GM21447 (cell line): ENCODE measurements around the gene FOXP1.

Source experiments
- ATAC-seq: cut with Tn5 transposase; IDR thresholded peaks from one replicate; pipeline ENCODE4 v1.9.1; 2021; ENCODE audit not compliant: unreplicated experiment

The FOXP1 gene

DNA sequence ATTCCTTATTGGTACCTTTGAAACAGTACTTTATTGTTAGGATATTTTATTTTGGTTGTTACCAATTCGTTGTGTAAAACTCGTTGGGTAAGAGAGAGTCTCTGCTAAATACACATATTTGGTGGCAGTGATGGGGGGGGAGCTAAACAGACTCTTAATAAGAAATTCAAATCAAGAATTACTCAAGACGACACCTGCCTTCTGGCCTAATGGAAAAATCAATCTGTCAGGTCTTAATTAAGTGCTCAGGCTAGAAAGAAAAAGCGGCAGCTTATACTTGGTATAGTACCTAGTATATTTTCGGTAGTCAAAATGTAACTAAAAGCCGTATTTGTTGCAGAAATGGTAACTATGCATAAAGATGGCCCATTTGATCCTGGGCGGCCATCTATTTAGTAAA lies 18.2 kb downstream of the FOXP1 start:
- no peak for ATAC-seq

- ATAC-seq = peak; percentile 37
These were observed 19.2 kb downstream of the FOXP1 start for GRCh38 chr3:71564361-71564760.

- peak; percentile 92 for ATAC-seq
These were observed 19.7 kb downstream of the FOXP1 start for GRCh38 chr3:71563827-71564226.

GRCh38 chr3:71562938-71563337 lies 20.6 kb downstream of the FOXP1 start:
- ATAC-seq = no peak

GRCh38 chr3:71560665-71561064 lies 22.9 kb downstream of the FOXP1 start:
- ATAC-seq = no peak

DNA sequence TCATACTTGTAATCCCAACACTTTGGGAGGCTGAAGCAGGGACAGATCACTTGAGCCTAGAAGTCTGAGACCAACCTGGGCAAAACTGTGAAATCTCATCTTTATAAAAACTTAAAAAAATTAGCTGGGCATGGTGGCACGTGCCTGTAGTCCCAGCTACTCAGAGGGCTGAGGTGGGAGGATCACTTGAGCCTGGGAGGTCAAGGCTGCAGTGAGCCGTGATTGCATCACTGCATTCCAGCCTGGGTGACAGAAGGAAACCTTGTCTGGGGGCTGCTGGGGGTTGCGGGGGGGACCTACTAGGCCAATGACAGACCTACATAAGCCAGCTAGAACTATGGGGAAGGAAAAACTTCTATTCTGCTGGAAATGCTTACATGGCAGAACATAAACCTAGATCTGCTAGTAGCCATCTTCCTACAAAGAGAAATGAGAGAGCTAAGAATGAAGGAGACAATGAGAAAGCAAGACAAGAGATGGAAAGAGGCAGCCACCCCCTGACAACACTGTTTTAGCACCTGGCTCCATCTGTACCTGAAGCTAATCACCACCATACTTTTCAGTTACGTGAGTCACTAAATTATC lies 23.9 kb downstream of the FOXP1 start:
- no peak for ATAC-seq

DNA sequence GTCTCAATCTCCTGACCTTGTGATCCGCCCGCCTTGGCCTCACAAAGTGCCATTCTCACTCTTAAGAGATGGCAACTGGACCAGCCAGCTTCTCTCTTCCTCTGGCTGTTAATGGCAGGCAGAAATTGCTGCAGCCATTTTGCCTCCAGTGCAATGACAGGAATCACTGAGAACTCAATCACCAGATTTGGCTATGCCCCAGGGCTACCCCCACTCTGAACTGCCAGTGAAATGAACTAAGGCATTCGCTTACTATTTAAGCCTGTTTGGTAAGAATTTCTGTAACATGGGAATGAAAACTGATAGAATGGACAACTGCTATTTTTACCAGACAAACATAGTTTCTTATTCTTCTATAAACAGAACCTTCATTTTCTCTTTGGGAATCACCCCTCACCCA lies 24.5 kb downstream of the FOXP1 start:
- ATAC-seq = no peak

- peak; percentile 90 for ATAC-seq
These were observed 28.9 kb downstream of the FOXP1 start for GRCh38 chr3:71554649-71555048.

DNA sequence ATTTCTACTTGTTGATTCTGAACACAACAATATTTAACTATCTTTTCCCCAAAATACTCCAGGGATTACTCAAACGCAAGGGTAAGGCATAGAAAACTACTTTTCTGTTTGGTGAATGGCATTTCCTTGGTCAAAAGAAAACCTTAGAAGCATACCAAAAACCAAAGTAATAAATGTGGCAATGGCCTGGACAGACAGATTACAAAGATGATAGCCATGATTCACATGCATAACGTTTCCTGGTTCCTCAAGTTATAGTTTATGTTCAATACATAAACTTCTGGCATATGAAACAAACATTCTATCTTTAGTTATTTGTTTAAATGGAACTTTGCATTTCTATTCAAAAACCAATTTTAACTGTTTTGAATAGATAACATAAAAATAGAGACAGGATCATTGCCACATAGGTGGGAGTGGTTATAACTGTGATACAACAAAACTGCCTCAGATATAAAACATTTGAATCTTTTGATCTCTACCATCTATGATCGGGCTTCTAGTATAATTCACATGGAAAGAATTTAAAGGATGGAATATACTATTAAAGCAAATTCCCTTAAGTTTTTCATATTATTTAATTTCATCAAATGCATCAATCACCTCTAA lies 32.1 kb downstream of the FOXP1 start:
- no peak for ATAC-seq

DNA sequence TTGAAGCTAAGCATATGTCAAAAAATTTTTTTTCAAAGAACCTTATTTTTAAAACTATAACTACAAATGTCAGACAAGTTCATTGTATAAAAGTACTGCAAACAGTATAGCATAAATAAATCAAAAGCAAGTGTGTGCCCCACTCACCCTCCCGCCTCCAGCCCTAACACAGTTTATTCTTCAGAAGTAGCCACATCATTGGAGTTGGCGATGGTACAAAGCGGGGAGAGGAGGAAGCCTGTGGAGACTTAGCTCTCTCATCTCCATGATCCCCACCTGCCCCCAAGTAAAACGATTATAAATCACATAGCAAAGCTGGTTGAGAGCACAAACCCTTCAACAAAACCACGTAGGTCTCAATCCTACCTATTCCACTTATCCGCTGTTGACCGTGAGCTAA lies 33.6 kb downstream of the FOXP1 start:
- no peak for ATAC-seq

DNA sequence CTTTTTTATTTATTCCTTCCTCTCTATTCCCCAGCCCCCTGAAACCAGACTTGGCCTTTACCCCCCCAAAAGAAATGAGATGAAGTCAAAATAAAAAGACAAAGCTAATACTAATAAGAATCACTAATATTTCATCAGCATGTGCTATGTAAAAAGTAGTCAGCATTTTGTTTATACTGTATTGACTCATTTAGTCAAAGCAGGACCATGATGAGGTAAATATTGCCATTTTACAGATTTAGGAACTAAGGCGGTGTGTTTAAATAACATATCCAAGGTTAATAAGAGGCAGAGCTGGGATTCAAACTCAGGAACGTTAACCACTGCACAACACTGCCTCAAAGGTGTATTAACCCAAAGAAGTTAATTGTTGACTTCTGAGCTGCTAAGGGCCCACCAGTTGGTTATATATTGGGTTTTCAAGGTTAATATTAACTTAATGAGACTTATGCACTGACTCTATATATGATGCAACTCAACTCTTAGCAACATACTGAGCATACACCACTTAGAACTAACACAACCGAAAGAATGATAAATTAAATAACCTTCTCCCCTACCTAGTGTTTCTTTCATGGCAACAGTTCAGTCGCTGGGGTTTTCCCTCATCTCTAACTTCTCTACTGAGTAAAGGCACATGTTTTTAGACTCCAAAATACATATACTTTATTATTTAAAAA lies 34.7 kb downstream of the FOXP1 start:
- ATAC-seq = peak; percentile 95

DNA sequence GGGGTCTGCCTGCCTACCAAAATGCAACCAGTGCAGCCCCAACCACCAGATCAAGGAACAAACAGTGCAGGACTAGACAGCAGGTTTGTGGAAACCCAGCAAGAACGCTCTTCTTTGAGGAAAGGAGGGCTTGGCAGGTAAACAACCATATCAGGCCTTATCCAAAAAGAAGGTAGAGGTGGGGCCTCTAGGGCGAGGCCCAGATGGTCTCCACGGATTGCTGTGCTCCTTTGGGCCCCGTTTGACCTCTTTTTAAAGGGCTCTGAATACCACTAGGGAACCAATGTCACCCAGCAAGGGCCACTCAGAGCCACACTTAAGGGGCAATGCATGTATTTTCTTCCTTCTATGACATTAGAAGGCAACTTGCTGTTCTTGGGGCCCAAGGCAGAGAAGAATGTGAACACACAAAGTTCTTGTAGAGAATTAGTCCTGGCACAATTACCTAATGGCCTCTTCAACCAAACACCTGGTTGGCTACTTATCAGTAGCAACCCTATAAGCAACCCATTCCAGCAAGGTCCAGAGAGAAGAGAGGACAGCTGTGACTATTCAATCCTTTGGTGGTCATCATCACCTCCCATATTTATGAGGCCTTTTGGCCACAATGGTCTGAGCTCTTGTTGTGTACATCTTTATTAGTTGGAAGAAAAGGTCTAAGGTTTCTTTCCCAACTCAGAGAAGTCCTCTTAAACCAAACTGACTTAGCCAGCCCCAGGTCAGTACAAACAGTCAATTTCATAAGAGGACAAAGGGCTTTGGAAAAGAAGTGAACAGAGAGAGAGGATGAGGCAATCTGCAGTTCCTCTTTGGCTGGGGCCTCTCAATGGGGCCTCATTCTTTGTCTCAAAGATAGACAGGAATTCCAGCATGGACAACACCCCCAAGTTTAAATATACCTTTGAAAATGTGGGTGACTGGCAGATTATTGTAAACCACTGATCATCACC lies 36.0 kb downstream of the FOXP1 start:
- ATAC-seq = no peak

DNA sequence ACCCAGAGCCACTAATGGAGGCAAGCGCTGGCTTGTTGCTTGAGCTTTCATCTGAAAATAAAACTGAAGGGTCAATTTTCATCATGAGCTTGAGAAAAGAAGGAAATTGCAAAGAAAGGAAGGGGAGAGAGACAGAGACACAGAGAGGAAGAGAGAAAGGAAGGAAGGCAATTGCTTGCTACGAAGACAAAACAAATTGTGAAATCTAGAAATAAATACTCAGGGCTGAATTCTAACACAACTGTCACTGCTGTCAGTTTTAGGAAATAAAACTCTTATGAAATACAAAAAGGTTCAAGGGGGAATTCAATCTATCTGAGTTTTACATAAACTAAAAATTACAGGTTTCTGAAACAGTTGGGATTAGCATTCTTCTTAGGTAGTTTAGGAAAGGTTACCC lies 36.7 kb downstream of the FOXP1 start:
- ATAC-seq = no peak

DNA sequence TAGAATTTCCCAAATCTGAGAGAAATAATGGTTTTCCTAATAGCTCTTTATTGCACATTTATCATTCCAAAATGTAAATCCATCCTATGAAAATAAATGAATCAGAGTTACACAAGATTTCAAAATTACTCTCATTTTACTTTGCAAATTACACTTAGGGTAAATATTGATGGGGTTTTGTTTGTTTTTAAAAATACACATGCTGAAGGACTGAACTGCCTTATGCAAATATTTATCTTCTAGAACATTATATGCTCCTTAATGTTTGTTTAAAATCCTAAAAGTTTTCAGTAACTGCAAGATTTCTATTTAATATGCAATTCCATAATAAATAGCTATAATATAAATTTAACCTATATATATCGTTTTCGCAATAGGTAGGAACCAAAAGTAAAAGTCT lies 38.2 kb downstream of the FOXP1 start:
- no peak for ATAC-seq

DNA sequence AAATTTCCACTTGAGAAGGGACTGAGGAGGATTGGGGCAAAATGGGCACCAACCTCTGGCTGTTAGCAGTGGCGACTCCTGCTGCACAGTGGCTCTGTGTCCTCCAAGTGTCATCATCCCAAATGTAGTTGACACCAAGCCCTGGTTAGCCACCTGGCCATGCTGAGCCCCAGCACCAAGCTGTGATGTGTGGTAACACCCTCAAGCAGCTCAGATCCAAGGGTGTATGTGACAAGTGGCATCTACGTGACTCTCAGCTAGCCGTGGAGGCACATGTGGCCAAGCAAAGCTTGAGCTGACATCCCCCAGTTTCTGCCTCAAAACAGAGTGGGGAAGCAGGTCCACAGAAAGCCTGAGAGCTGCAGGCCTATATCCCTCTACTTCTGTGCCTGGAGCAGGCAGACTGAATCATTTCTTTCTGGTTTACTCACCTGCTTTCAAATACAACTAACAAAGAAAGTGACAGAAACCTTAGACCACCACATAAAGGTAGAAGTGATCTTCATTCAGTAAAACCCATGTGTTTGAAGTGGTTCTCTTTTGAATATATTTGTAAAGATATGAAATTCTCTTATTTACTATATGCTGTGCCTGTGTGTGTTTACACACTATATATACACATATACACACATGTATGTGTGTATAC lies 40.0 kb downstream of the FOXP1 start:
- no peak for ATAC-seq

DNA sequence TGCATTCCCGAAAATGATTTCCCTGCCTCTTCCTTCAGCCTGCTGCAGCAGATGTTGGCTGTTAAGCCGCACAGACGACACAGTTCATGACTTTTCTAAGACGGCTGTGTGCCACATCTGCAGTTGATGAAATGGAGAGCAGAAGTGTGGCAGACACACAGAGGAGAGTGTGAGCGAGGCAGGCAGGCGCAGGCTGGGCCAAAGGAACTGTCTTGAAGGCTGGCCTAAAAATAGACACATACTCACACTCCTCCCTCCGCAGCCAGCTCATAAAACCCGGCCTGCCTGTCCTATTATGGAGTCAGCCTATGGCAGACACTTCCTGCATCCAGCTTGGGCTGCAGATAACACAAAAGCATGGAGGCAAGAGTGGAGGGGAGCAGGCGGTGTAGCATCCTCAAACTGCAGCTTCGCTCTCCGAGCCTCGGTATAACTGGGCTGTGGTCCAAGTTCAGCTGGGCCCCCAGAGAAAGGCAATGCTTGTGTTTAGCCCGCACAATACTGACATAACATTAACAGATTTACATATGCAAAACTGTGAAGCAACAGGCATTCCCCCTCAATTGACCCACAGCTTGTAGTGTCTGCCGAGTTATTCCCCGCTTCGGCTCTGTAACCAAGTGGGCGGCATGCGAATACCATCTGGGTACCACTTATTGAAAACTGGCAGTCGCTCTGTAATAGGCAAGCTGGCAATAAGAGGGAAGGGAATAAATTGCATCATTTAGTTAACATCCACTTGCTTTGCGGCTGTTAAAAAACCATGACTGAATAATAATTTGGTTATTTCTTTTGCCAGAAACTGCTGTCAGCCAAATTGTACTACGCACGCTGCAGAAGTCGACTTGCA lies 40.8 kb downstream of the FOXP1 start:
- peak; percentile 79 for ATAC-seq

GRCh38 chr3:71541313-71541712 lies 42.2 kb downstream of the FOXP1 start:
- ATAC-seq = no peak

DNA sequence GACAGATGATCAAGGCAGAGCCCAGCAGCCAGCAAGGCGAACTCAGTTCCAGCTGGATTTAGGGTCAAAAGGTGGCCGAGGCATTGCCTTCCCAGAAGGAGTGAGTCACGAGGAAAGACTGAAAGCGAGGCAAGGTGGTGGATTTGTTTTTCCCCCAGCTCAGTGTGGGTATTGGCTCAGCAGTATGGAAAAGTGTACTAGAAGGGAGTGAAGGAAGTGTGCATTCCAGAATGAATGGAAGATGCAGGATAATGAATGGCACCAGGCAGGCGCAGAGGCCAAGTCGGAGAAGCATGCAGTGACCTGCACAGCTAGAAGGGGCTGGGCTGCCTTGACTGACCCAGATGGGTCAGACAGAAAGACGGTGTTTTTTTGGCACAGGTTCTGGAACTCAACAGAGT lies 46.3 kb downstream of the FOXP1 start:
- no peak for ATAC-seq

- no peak for ATAC-seq
These were observed 47.1 kb downstream of the FOXP1 start for GRCh38 chr3:71536376-71536965.

DNA sequence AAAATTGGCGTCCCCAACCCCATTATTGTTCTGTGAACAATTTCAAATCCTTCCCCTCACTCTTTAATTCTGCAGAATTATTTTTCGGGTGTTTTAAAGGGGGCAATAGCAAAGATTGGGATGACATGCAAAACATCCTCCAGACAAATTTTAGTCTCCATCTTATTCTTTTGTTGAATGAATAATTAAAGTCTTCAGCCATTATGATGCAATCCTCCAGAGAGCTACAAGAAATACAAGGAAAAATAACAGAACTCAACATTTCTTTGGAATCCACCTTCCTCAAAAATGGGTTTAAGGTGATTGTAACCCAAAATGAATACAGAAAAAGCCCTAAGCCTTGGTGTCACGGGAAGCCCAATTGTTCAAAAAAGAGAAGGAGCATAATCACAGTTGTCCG lies 49.9 kb downstream of the FOXP1 start:
- ATAC-seq = no peak
